ENCODE measurements around the gene C12orf57.

C12orf57 gene

GRCh38 chr12:6950401-6950801 lies 6.6 kb downstream of the C12orf57 start:
- H3K27me3 ChIP-seq (ENCODE audit: control insufficient read depth, insufficient read depth, low read length), result no peaks in the 10 kb centered on the region
- DNase-seq (ENCODE audit: low read depth, low spot score), result no peak
- H3K4me1 ChIP-seq (ENCODE audit: control insufficient read depth, insufficient read depth, low read length), result peaks cover 7% of the 10 kb centered on the region
- H3K4me3 ChIP-seq (ENCODE audit: low read length), result no peak overlapping the region
- no peaks in the 10 kb centered on the region for H3K36me3 ChIP-seq (ENCODE audit: control insufficient read depth, insufficient read depth, low read length)
- no peak overlapping the region for H3K27ac ChIP-seq (ENCODE audit: low read length)
- no peaks in the 10 kb centered on the region for H3K9me3 ChIP-seq (ENCODE audit: control insufficient read depth, insufficient read depth, low read length)
- no CpG with 5 or more reads among the region's 1 CpG for WGBS (ENCODE audit: insufficient coverage, insufficient read length)

DNA sequence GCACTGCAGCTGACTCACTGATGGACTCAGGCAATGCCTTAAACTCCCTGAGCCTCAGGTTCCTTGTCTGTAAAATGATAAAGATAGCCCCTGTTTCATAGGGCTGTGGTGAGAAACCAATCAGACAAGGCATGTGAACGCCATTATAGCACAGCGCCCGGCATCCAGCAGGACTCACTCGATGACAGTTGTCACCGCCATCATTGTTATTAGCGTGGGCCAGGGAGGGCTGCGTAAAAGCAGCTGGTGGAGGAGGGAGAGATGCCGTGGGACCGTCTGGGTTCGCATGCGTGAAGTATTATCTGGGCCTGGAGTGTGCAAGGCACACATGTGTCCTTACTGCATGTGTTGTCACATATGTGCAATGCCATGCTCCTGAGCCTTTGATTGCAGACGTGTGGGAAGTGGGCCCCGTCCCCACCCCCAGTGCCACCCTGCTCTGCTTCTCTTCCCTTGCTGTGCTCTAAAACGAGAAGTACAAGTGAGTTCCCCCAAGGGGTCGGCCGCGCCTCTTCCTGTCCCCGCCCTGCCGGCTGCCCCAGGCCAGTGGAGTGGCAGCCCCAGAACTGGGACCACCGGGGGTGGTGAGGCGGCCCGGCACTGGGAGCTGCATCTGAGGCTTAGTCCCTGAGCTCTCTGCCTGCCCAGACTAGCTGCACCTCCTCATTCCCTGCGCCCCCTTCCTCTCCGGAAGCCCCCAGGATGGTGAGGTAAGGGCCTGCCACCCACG lies 7.2 kb downstream of the C12orf57 start, which contains the start of gene PTPN6:
Gene PTPN6 (plus strand): TSS at position 546 of the 730 bp plus-strand sequence. CDS start 157 bp downstream, at position 703.
- no peaks in the 10 kb centered on the region for H3K36me3 ChIP-seq (ENCODE audit: control insufficient read depth, insufficient read depth, low read length)
- no CpG with 5 or more reads among the region's 25 CpGs for WGBS (ENCODE audit: insufficient coverage, insufficient read length)
- H3K27ac ChIP-seq (ENCODE audit: low read length), result no peak within 1 kb of the TSS
- H3K4me3 ChIP-seq (ENCODE audit: low read length), result no peak within 1 kb of the TSS
- no peaks in the 10 kb centered on the region for H3K9me3 ChIP-seq (ENCODE audit: control insufficient read depth, insufficient read depth, low read length)
- H3K27me3 ChIP-seq (ENCODE audit: control insufficient read depth, insufficient read depth, low read length), result no peaks in the 10 kb centered on the region
- H3K4me1 ChIP-seq (ENCODE audit: control insufficient read depth, insufficient read depth, low read length), result peaks cover 6% of the 10 kb centered on the region; the same call in 1 of the 2 replicates
- no peak for DNase-seq (ENCODE audit: low read depth, low spot score)

DNA sequence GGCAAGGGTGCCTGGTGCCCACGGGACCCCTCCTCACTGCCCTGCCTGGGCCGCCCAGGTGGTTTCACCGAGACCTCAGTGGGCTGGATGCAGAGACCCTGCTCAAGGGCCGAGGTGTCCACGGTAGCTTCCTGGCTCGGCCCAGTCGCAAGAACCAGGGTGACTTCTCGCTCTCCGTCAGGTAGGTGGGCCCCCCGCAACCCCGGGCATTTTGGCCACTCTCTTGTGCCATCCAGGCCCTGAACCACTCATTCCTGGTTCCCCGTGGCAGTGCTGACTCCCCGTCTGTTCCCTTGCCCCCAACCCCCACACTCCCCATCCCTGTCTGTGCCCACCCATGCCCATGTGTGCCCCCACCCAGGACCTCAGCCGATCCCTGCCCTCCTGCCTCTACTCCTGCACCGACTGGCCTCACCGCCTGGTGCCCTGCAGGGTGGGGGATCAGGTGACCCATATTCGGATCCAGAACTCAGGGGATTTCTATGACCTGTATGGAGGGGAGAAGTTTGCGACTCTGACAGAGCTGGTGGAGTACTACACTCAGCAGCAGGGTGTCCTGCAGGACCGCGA lies 7.8 kb downstream of the C12orf57 start:
- peaks cover 6% of the 10 kb centered on the region; the same call in 1 of the 2 replicates for H3K4me1 ChIP-seq (ENCODE audit: control insufficient read depth, insufficient read depth, low read length)
- no peaks in the 10 kb centered on the region for H3K27me3 ChIP-seq (ENCODE audit: control insufficient read depth, insufficient read depth, low read length)
- no peaks in the 10 kb centered on the region for H3K36me3 ChIP-seq (ENCODE audit: control insufficient read depth, insufficient read depth, low read length)
- WGBS (ENCODE audit: insufficient coverage, insufficient read length), result no CpG with 5 or more reads among the region's 20 CpGs
- no peaks in the 10 kb centered on the region for H3K9me3 ChIP-seq (ENCODE audit: control insufficient read depth, insufficient read depth, low read length)
- no peak for DNase-seq (ENCODE audit: low read depth, low spot score)
- no peak overlapping the region for H3K27ac ChIP-seq (ENCODE audit: low read length)
- no peak overlapping the region for H3K4me3 ChIP-seq (ENCODE audit: low read length)

DNA sequence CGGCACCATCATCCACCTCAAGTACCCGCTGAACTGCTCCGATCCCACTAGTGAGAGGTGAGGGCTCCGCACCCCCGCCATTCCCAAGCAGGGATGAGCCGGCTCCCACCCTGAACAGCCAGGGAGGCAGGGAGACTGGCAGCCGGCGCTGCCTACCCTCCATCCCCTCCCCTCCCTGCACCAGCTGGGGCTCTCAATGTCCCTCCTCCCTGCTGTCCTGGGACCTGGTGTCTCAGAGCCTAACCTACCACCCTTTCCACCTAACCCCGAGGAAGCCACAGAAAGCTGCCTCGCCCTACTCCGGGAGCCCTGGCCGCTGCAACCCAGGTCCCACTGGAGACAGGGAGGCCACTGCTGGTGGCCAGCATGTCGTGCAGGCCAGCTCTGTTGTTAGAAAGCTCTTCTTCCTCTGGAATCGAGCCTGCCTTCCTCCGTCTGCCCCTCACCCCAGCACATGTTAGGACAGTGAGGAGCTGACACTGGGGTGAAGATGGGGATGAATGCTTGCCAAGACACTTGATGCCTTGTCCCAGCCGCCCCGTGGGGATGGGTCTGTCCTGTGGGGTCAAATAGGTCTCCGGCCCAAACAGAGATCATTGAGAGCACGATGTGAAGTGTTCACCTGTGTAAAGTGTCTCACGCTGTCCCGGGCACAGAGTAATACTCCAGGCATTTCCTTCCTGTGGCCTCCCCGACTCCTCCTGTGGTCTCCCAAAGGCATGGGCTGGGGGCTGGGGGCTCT lies 8.5 kb downstream of the C12orf57 start:
- 0 out of 2 replicates have a peak, but pooled peaks cover 4% of the 10 kb centered on the region for H3K4me1 ChIP-seq (ENCODE audit: control insufficient read depth, insufficient read depth, low read length)
- no peaks in the 10 kb centered on the region for H3K27me3 ChIP-seq (ENCODE audit: control insufficient read depth, insufficient read depth, low read length)
- H3K9me3 ChIP-seq (ENCODE audit: control insufficient read depth, insufficient read depth, low read length), result no peaks in the 10 kb centered on the region
- H3K36me3 ChIP-seq (ENCODE audit: control insufficient read depth, insufficient read depth, low read length), result no peaks in the 10 kb centered on the region
- no peak overlapping the region for H3K27ac ChIP-seq (ENCODE audit: low read length)
- no CpG with 5 or more reads among the region's 22 CpGs for WGBS (ENCODE audit: insufficient coverage, insufficient read length)
- DNase-seq (ENCODE audit: low read depth, low spot score), result no peak
- H3K4me3 ChIP-seq (ENCODE audit: low read length), result no peak overlapping the region

GRCh38 chr12:6952863-6953441 lies 9.1 kb downstream of the C12orf57 start:
- Histone ChIP-seq H3K27ac (ENCODE audit: low read length) (no peak overlapping the region), H3K9me3 (ENCODE audit: control insufficient read depth, insufficient read depth, low read length) (no peaks in the 10 kb centered on the region), H3K27me3 (ENCODE audit: control insufficient read depth, insufficient read depth, low read length) (no peaks in the 10 kb centered on the region), H3K4me3 (ENCODE audit: low read length) (no peak overlapping the region), H3K4me1 (ENCODE audit: control insufficient read depth, insufficient read depth, low read length) (0 out of 2 replicates have a peak, but pooled peaks cover 4% of the 10 kb centered on the region), H3K36me3 (ENCODE audit: control insufficient read depth, insufficient read depth, low read length) (no peaks in the 10 kb centered on the region)
- no peak for DNase-seq (ENCODE audit: low read depth, low spot score)
- WGBS (ENCODE audit: insufficient coverage, insufficient read length), result no CpG with 5 or more reads among the region's 15 CpGs

DNA sequence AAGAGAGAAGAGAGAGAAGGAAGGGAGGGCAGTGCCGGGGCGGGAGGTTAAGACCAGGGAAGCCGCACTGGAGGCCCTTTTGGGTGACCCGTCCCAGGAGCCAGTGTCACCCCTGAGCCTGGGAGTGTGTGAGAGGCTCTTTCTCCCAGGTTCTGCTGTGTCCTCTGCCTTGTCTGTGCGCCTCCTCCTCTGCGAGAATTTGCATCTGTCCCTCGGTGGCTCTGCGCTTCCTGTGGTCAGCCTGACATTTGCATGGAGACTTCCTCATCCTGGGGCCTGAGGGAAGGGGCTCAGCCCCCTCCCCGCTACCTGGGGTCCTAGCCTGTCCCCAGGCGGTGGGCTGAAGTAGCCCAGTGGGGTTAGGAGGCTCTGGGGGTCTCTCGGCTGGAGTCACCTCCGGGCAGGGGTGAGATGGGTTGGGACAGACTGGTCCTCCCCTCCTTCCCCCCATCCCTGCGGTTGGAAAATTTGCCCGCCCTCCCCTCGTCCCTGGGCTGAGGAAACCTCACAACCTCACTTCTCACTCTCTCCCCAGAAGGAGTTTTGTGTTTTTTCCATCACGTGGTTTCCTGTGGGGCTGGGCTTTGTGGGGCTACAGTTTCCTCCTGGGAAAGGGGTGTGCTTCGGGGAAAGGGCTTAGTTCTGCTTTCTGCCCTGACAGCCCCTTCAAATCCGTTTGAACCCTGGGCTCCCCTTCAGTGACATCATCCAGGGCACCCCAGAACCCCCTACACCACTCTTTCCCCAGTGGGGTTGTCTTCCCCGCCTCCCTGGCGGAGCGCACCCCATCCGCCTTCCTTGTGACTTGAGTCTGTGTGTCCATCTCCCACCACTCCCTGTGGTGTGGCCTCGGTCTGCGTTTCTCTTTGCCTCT lies 9.9 kb downstream of the C12orf57 start:
- no CpG with 5 or more reads among the region's 24 CpGs for WGBS (ENCODE audit: insufficient coverage, insufficient read length)
- no peak overlapping the region for H3K4me3 ChIP-seq (ENCODE audit: low read length)
- no peak overlapping the region for H3K27ac ChIP-seq (ENCODE audit: low read length)
- H3K36me3 ChIP-seq (ENCODE audit: control insufficient read depth, insufficient read depth, low read length), result no peaks in the 10 kb centered on the region
- DNase-seq (ENCODE audit: low read depth, low spot score), result no peak
- no peaks in the 10 kb centered on the region for H3K9me3 ChIP-seq (ENCODE audit: control insufficient read depth, insufficient read depth, low read length)
- 0 out of 2 replicates have a peak, but pooled peaks cover 4% of the 10 kb centered on the region for H3K4me1 ChIP-seq (ENCODE audit: control insufficient read depth, insufficient read depth, low read length)
- no peaks in the 10 kb centered on the region for H3K27me3 ChIP-seq (ENCODE audit: control insufficient read depth, insufficient read depth, low read length)

- Histone ChIP-seq H3K36me3 (ENCODE audit: control insufficient read depth, insufficient read depth, low read length) (no peaks in the 10 kb centered on the region), H3K9me3 (ENCODE audit: control insufficient read depth, insufficient read depth, low read length) (no peaks in the 10 kb centered on the region), H3K4me1 (ENCODE audit: control insufficient read depth, insufficient read depth, low read length) (0 out of 2 replicates have a peak, but pooled peaks cover 4% of the 10 kb centered on the region), H3K4me3 (ENCODE audit: low read length) (no peak overlapping the region), H3K27ac (ENCODE audit: low read length) (no peak overlapping the region), H3K27me3 (ENCODE audit: control insufficient read depth, insufficient read depth, low read length) (no peaks in the 10 kb centered on the region)
- no peak for DNase-seq (ENCODE audit: low read depth, low spot score)
- no CpG with 5 or more reads among the region's 21 CpGs for WGBS (ENCODE audit: insufficient coverage, insufficient read length)
Observed at GRCh38 chr12:6954316-6955107, 10.7 kb downstream of the C12orf57 start.

DNA sequence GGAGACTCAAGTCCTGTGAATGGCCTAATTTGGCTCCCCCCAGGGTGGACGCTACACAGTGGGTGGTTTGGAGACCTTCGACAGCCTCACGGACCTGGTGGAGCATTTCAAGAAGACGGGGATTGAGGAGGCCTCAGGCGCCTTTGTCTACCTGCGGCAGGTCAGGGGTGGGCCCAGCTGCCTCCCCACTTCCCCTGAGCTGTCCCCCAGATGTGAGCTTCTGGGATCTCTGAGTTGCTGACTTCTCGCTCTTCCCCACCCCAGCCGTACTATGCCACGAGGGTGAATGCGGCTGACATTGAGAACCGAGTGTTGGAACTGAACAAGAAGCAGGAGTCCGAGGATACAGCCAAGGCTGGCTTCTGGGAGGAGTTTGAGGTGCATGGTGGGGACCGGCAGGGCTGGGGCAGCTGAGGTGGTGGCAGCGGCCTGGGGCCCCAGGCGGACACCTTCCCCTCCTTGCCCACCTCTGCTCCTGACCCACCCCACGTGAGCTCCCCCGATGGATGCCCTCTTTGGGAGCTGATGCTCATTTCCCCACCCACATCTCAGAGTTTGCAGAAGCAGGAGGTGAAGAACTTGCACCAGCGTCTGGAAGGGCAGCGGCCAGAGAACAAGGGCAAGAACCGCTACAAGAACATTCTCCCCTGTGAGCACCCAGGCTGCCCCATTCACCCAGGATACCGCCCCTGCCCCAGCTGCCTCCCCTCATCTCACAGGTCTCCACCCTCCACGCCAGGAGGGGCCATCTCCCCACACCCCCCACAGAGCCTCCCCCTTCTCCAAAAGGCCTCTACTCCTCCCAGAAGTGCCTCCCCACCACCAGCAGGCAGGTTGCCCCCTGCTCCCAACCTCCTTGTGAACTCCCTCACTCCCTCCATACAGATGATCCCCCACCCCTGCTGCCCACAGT lies 11.5 kb downstream of the C12orf57 start:
- no peak for DNase-seq (ENCODE audit: low read depth, low spot score)
- Histone ChIP-seq H3K36me3 (ENCODE audit: control insufficient read depth, insufficient read depth, low read length) (no peaks in the 10 kb centered on the region), H3K27ac (ENCODE audit: low read length) (no peak overlapping the region), H3K4me1 (ENCODE audit: control insufficient read depth, insufficient read depth, low read length) (0 out of 2 replicates have a peak, but pooled peaks cover 4% of the 10 kb centered on the region), H3K27me3 (ENCODE audit: control insufficient read depth, insufficient read depth, low read length) (no peaks in the 10 kb centered on the region), H3K4me3 (ENCODE audit: low read length) (no peak overlapping the region), H3K9me3 (ENCODE audit: control insufficient read depth, insufficient read depth, low read length) (no peaks in the 10 kb centered on the region)
- WGBS (ENCODE audit: insufficient coverage, insufficient read length), result no CpG with 5 or more reads among the region's 22 CpGs

Measured in iPS DF 6.9 (cell line).